ENCODE measurements around the gene SPINT1.

The SPINT1 gene

GRCh38 chr15:40891138-40891537, 47.3 kb downstream of the SPINT1 start:
- FAIRE-seq (no peak), DNase-seq (ENCODE audit: insufficient read length, low spot score) (no peak)

- peak; percentile 35 for FAIRE-seq
These were observed 48.1 kb downstream of the SPINT1 start for GRCh38 chr15:40891810-40892446.

GRCh38 chr15:40892447-40893012, 48.7 kb downstream of the SPINT1 start:
- no peak for DNase-seq (ENCODE audit: insufficient read length, low spot score)
- FAIRE-seq: no peak

More at GRCh38 chr15:40891810-40892446, 48.1 kb downstream of the SPINT1 start:
- no peak for DNase-seq (ENCODE audit: insufficient read length, low spot score)

- FAIRE-seq: no peak
- DNase-seq (ENCODE audit: insufficient read length, low spot score): no peak
These were observed 49.3 kb downstream of the SPINT1 start for GRCh38 chr15:40893019-40893670.

- FAIRE-seq (peak; percentile 97), DNase-seq (ENCODE audit: insufficient read length, low spot score) (peak; percentile 91)
These were observed 50.2 kb downstream of the SPINT1 start, which contains the start of gene VPS18 for GRCh38 chr15:40893733-40894680. VPS18 (plus strand) TSS chr15:40894450; CDS start chr15:40894769, 319 bp downstream.

GRCh38 chr15:40894681-40895448, 51.0 kb downstream of the SPINT1 start:
- DNase-seq (ENCODE audit: insufficient read length, low spot score) (no peak), FAIRE-seq (peak; percentile 79)

- FAIRE-seq (no peak), DNase-seq (ENCODE audit: insufficient read length, low spot score) (no peak)
These were observed 55.8 kb downstream of the SPINT1 start for GRCh38 chr15:40899536-40900207.

- no peak for DNase-seq (ENCODE audit: insufficient read length, low spot score)
- no peak for FAIRE-seq
These were observed 56.6 kb downstream of the SPINT1 start for GRCh38 chr15:40900256-40901052.

- DNase-seq (ENCODE audit: insufficient read length, low spot score): no peak
- no peak for FAIRE-seq
These were observed 57.2 kb downstream of the SPINT1 start for GRCh38 chr15:40901053-40901443.

- DNase-seq (ENCODE audit: insufficient read length, low spot score): no peak
- FAIRE-seq: peak; percentile 37
These were observed 59.0 kb downstream of the SPINT1 start for GRCh38 chr15:40902605-40903561.

GRCh38 chr15:40904552-40905201, 60.8 kb downstream of the SPINT1 start:
- FAIRE-seq (no peak), DNase-seq (ENCODE audit: insufficient read length, low spot score) (no peak)

- FAIRE-seq (no peak), DNase-seq (ENCODE audit: insufficient read length, low spot score) (peak; percentile 77)
These were observed 62.5 kb downstream of the SPINT1 start for GRCh38 chr15:40906091-40906990.

- FAIRE-seq: no peak
- DNase-seq (ENCODE audit: insufficient read length, low spot score): no peak
These were observed 63.3 kb downstream of the SPINT1 start for GRCh38 chr15:40906991-40907802.

All from GM19239 (cell line).